GM12872 (cell line): ENCODE results near the gene ARFRP1.
A peak's percentile ranks its signal among the peaks of the same experiment; 100 is the strongest.

Experiments used
- CTCF ChIP-seq: IDR thresholded peaks from 3 replicates; pipeline ENCODE4 v1.5.1; 2011; ENCODE audit warnings: low read depth, mild to moderate bottlenecking, low read length, moderate library complexity; ENCODE audit not compliant: insufficient read depth

ARFRP1 gene

GRCh38 chr20:63712191-63712590 lies 4.4 kb upstream of the ARFRP1 start:
- TF ChIP-seq CTCF = no peak

DNA sequence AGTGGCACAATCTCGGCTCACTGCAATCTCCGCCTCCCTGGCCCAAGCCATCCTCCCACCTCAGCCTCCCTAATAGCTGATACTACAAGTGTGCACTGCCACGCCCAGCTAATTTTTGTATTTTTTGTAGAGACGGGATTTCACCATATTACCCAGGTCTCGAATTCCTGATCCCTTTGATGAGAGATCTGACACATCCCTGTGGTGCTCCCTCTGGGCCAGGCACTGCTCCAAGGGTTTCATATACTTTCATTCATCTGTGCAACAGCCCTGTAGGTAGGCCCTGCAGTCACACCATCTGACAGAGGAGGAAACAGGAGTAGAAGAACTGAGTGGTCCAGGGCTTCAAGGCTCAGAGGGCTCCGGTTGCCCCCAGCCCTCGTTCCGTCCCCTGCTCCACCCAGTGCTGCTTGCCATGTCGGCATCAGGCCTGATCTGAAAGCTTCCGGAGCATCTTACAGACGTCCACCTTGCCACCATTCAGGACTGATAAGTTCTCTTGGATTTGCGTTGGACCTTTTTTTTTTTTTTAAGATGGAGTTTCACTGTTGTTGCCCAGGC lies 3.4 kb upstream of the ARFRP1 start:
- no peak for TF ChIP-seq CTCF

DNA sequence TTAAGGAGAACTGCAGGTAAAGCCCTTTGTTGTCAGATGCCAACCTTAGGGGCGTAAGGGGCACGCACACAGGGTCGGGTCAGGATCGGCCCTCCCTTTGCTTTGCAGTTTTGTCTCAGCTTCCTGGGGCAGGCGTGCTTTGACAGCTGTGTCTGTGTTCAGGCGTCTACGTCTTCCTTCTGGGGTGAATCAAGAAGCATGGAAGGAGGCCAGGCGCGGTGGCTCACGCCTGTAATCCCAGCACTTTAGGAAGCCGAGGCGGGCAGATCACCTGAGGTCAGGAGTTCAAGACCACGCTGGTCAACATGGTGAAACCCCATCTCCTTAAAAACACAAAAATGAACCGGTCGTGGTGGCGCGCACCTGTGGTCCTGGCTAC lies 1.4 kb upstream of the ARFRP1 start:
- TF ChIP-seq CTCF = no peak

- TF ChIP-seq CTCF = no peak
These were observed 749 bp upstream of the ARFRP1 start for GRCh38 chr20:63708301-63709148.

- peak; percentile 88 for TF ChIP-seq CTCF
These were observed 771 bp downstream of the ARFRP1 start for GRCh38 chr20:63706852-63707557.

DNA sequence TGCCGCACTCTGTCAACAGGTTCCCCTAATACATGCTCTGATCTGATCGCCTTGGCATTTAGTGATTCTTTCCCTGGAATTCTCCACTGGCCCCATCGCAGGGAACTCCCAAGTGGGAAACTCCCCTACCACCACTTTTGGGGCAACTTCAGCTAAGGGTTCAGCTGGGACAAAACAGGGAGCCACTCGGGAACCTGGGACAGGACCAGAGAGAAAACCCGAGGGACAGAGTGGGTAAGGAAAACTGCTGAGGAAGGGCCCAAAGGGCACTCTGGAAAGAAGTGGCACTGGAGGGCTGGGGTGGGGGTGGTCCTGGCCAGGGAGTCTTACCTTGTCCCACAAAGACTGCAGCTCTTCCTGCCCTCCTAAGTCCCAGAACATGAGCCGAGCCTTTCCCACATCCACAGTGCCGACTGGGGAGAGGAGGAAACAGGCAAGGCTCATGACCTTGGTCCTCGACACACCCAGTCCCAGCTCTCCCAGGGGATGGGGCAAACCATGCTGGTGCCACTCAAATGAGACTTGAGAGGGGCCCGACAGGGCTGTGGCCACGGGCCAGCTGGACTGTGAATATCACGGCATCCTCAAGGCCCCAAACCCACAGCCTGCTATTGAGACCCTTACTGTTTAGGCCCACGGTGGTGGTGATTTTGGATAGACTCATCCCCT lies 1.6 kb downstream of the ARFRP1 start:
- TF ChIP-seq CTCF = no peak

DNA sequence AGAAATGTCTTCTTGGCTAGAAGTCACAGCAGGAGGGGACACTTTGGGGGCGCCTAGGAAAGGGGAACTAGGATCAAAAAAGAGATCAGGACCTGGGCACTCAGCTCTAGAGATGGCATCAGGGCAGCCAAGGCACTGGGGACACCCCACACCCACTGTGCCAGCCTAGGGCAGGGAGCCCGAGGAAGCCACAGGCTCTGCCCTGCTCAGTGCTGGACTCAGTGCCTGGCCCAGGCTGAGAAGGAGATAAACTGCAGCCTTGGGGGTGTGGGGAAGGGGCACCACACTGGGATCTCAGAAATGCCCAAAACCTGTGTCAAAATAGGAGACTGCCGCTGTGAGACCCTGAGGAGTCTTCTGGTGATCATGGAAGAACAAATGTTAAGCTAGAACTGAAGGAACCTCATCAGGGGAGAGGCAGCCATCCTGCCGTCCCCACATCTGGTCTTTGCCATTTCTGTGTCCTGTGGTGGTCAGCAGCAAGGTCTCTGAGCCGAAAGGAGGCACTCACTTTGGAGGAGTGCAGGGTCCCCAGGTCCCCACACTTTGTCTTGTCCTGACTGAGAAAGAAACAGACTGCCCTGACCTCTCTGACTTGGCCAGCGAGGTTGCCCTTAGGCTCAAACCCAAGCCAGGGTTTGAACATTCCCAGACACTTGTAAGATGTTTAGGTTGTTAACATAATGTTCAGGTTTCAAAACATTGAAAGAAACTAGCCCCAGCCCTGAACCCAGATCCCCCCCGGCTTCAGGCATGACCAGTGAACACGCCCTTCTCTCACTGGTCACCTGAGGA lies 2.3 kb downstream of the ARFRP1 start:
- no peak for TF ChIP-seq CTCF
